ENCODE results near the gene CITED4. TPM values are rescaled to one million over a fixed set of nuclear protein-coding genes. Genes with fewer than 3 reads are reported as not detected.

Gene CITED4
- polyA plus RNA-seq, 1 of the 3 experiments (the other 2 are of a cell fraction): 10.1 TPM

GRCh38 chr1:40887012-40887378 is 24.8 kb upstream of the CITED4 start:
- WGBS (ENCODE audit: low lambda C conversion rate): 100% methylated on average over 1 of the region's 1 CpG
- Histone ChIP-seq H3K4me3 (ENCODE audit: low read depth in 2 of 2, low read length in 1 of 2) (no peak overlapping the region), H3K9ac (no peak overlapping the region), H3F3A (replicated peaks; ENCODE audit: insufficient read depth) (no peaks in the 10 kb centered on the region), H3K27me3 (ENCODE audit: insufficient read depth) (no peaks in the 10 kb centered on the region), H3K9me3 (no peaks in the 10 kb centered on the region), H3K27ac (ENCODE audit: low read depth in 2 of 2, low read length in 1 of 2) (no peak overlapping the region), H3K4me1 (ENCODE audit: control insufficient read depth in 1 of 2, insufficient read depth in 2 of 2, low read depth in 1 of 2, low read length in 1 of 2) (no peaks in the 10 kb centered on the region; a peak in 1 of 4 replicates), H2AFZ (ENCODE audit: low read depth) (no peak overlapping the region), H3K9me2 (no peaks in the 10 kb centered on the region), H3K79me2 (ENCODE audit: insufficient read depth) (no peaks in the 10 kb centered on the region), H4K20me1 (ENCODE audit: insufficient read depth) (no peaks in the 10 kb centered on the region), H3K36me3 (replicated peaks in 1 of 2; ENCODE audit: control insufficient read depth in 1 of 2, insufficient read depth in 2 of 2, low read length in 1 of 2) (no peaks in the 10 kb centered on the region), H3K4me2 (no peak overlapping the region)
- no peak for DNase-seq
- POLR2A ChIA-PET: no interaction called here
- CTCF ChIA-PET: interaction anchor here (1.3 to 1.5 kb wide), 2 partner anchors 37 to 66 kb away, joined by 3 to 4 read pairs; no protein-coding TSS in a partner anchor
- TF ChIP-seq IRF3 (IDR thresholded peaks at IDR 0.05; ENCODE audit: low read depth, low read length): no peak
- no peak for TF ChIP-seq NFIC (IDR thresholded peaks at IDR 0.05; ENCODE audit: borderline replicate concordance)
- TF ChIP-seq RAD21 (IDR thresholded peaks at IDR 0.05; ENCODE audit: low read length): no peak
- TF ChIP-seq MXI1 (IDR thresholded peaks at IDR 0.05; ENCODE audit: low read depth, low read length): no peak

GRCh38 chr1:40886318-40887011 is 24.3 kb upstream of the CITED4 start:
- Histone ChIP-seq H3K9ac (no peak overlapping the region), H3K4me2 (no peak overlapping the region), H3F3A (replicated peaks; ENCODE audit: insufficient read depth) (no peaks in the 10 kb centered on the region), H3K9me2 (no peaks in the 10 kb centered on the region), H2AFZ (ENCODE audit: low read depth) (no peak overlapping the region), H3K27me3 (ENCODE audit: insufficient read depth) (no peaks in the 10 kb centered on the region), H3K27ac (ENCODE audit: low read depth in 2 of 2, low read length in 1 of 2) (no peak overlapping the region), H3K4me1 (ENCODE audit: control insufficient read depth in 1 of 2, insufficient read depth in 2 of 2, low read depth in 1 of 2, low read length in 1 of 2) (no peaks in the 10 kb centered on the region; a peak in 1 of 4 replicates), H3K36me3 (replicated peaks in 1 of 2; ENCODE audit: control insufficient read depth in 1 of 2, insufficient read depth in 2 of 2, low read length in 1 of 2) (no peaks in the 10 kb centered on the region), H3K4me3 (ENCODE audit: low read depth in 2 of 2, low read length in 1 of 2) (no peak overlapping the region), H3K9me3 (no peaks in the 10 kb centered on the region), H3K79me2 (ENCODE audit: insufficient read depth) (no peaks in the 10 kb centered on the region), H4K20me1 (ENCODE audit: insufficient read depth) (no peaks in the 10 kb centered on the region)
- TF ChIP-seq PBX3 (IDR thresholded peaks at IDR 0.05) (no peak), TCF12 (IDR thresholded peaks at IDR 0.05) (no peak), EP300 (IDR thresholded peaks at IDR 0.05; ENCODE audit: borderline replicate concordance in 1 of 2, low read depth in 1 of 2, low read length in 1 of 2) (no peak), NRF1 (IDR thresholded peaks at IDR 0.05; ENCODE audit: low read depth, low read length) (no peak), MEF2A (IDR thresholded peaks at IDR 0.05; ENCODE audit: borderline replicate concordance, low read depth) (no peak), RXRA (IDR thresholded peaks at IDR 0.05; ENCODE audit: borderline replicate concordance, low read depth) (no peak), MXI1 (IDR thresholded peaks at IDR 0.05; ENCODE audit: low read depth, low read length) (no peak), FOSL2 (IDR thresholded peaks at IDR 0.05; ENCODE audit: borderline replicate concordance, low read depth) (no peak), TAF1 (IDR thresholded peaks at IDR 0.05; ENCODE audit: borderline replicate concordance, low read depth, low read length) (no peak), FOXJ3 (CRISPR knock-in tag; IDR thresholded peaks at IDR 0.05) (no peak), ELF1 (IDR thresholded peaks at IDR 0.05) (no peak), USF2 (IDR thresholded peaks at IDR 0.05; ENCODE audit: borderline replicate concordance, low read depth, low read length) (no peak), RAD21 (IDR thresholded peaks at IDR 0.05; ENCODE audit: low read length) (no peak), IRF3 (IDR thresholded peaks at IDR 0.05; ENCODE audit: low read depth, low read length) (no peak)
- ChIA-PET POLR2A (no interaction called here), CTCF (no interaction called here)
- no peak for DNase-seq
- WGBS (ENCODE audit: low lambda C conversion rate): 83% methylated on average over 6 of the region's 7 CpGs
